GM12891 (cell line): ENCODE results near the gene GHRL.
"Not testable (repeated sequence)": the region's sequence is repeated elsewhere in the genome, so short reads cannot be mapped to it uniquely, and the experiment has no call there.

Experiments
- POLR2A ChIP-seq: IDR thresholded peaks from 2 replicates; pipeline ENCODE4 v1.6.1; 2011; ENCODE audit warnings: low read depth, low read length, control low read depth
- POLR2AphosphoS5 ChIP-seq: IDR thresholded peaks from 2 replicates; pipeline ENCODE4 v1.6.1; 2011; ENCODE audit warnings: low read depth, low read length, control low read depth
- POU2F2 ChIP-seq: IDR thresholded peaks from 2 replicates; pipeline ENCODE4 v1.6.1; 2011; ENCODE audit warnings: low read depth, mild to moderate bottlenecking, control low read depth, low read length, moderate library complexity
- SPI1 ChIP-seq: IDR thresholded peaks from 2 replicates; pipeline ENCODE4 v1.6.1; 2011; ENCODE audit warnings: low read depth, low read length, control low read depth
- TAF1 ChIP-seq: IDR thresholded peaks from 2 replicates; pipeline ENCODE4 v1.6.1; 2011; ENCODE audit warnings: low read depth, low read length, control low read depth

- TF ChIP-seq POLR2AphosphoS5, POU2F2, POLR2A, TAF1, SPI1: not testable (repeated sequence)
Measured at GRCh38 chr3:10298064-10298463, 5.3 kb upstream of the GHRL start.
